ENCODE measurements around the gene ACTR8. TPM values are rescaled to one million over a fixed set of nuclear protein-coding genes. Genes with fewer than 3 reads are reported as not detected.

ACTR8 gene
- total and polyA plus RNA-seq, 2 of the 13 experiments (the other 11 are each of a cell fraction or from before 2014, with no cell fraction given): 15.5 to 29.0 TPM

GRCh38 chr3:53842436-53843194 is 39.3 kb downstream of the ACTR8 start (continued):
- peak; percentile 82 for TF ChIP-seq UBTF (CRISPR knock-in tag; IDR thresholded peaks at IDR 0.05)
- TF ChIP-seq BCL3 (CRISPR knock-in tag; IDR thresholded peaks at IDR 0.05): peak; percentile 84
- TF ChIP-seq AGO1 (IDR thresholded peaks at IDR 0.05; ENCODE audit: low read depth, low read length, poor library complexity, severe bottlenecking): no peak
- TF ChIP-seq ZFY (CRISPR knock-in tag; IDR thresholded peaks at IDR 0.05): peak; percentile 76
- 0 out of 2 replicates have a peak, but pooled peaks have one; percentile 22 for TF ChIP-seq TRIM24 (CRISPR knock-in tag; IDR thresholded peaks at IDR 0.05)
- peak; percentile 51; the same call in 1 of the 2 replicates for TF ChIP-seq TOE1 (CRISPR knock-in tag; IDR thresholded peaks at IDR 0.05)
- TF ChIP-seq ZNF7 (CRISPR knock-in tag; IDR thresholded peaks at IDR 0.05): no peak
- TF ChIP-seq REPIN1 (CRISPR knock-in tag; IDR thresholded peaks at IDR 0.05; ENCODE audit: borderline replicate concordance, low read depth): peak; percentile 88; the same call in 1 of the 2 replicates
- no peak for TF ChIP-seq ZNF382 (CRISPR knock-in tag; IDR thresholded peaks at IDR 0.05; ENCODE audit: borderline replicate concordance)
- peak; percentile 82 for TF ChIP-seq DMAP1 (CRISPR knock-in tag; IDR thresholded peaks at IDR 0.05)
- TF ChIP-seq U2AF1 (optimal IDR thresholded peaks at IDR 0.05; ENCODE audit: low read depth, low read length): no peak
- peak; percentile 57 for TF ChIP-seq HDAC2 (CRISPR knock-in tag; IDR thresholded peaks at IDR 0.05)
- peak; percentile 65; the same call in 1 of the 2 replicates for TF ChIP-seq POLR2G (IDR thresholded peaks at IDR 0.05; ENCODE audit: low read depth, low read length)
- TF ChIP-seq HMGXB3 (CRISPR knock-in tag; IDR thresholded peaks at IDR 0.05; ENCODE audit: borderline replicate concordance): no peak
- no peak; the same call in 1 of the 2 replicates for TF ChIP-seq ADNP (CRISPR knock-in tag; IDR thresholded peaks at IDR 0.05)
- TF ChIP-seq TBP (CRISPR knock-in tag; IDR thresholded peaks at IDR 0.05): no peak
- TF ChIP-seq ZNF720 (CRISPR knock-in tag; IDR thresholded peaks at IDR 0.05): no peak
- peak; percentile 54 for TF ChIP-seq CBX1 (IDR thresholded peaks at IDR 0.05; ENCODE audit: low read depth)
- TF ChIP-seq ZNF354B (CRISPR knock-in tag; IDR thresholded peaks at IDR 0.05): no peak

Data from HepG2 (cell line).